A673 (cell line): ENCODE results near the gene VRK2. TPM values are rescaled to one million over a fixed set of nuclear protein-coding genes. Genes with fewer than 3 reads are reported as not detected.
"Not testable (repeated sequence)": the region's sequence is repeated elsewhere in the genome, so short reads cannot be mapped to it uniquely, and the experiment has no call there.

Source experiments
- BruUV-seq: library from RNA; stranded (reverse); fragments of 400-500 nt; replicated peaks from 2 replicates; lab custom pipeline; 2021; lab: Mats Ljungman, UMichigan
- CTCF ChIA-PET: fragments of 300-600 bp; sonication (Branson Sonifier 250); formaldehyde crosslinking; loops from one replicate; lab custom pipeline; 2022; ENCODE audit warnings: antibody characterized with exemption; lab: Charles Lee
- POLR2A ChIA-PET: fragments of 300-600 bp; sonication (Branson Sonifier 250); formaldehyde crosslinking; loops from one replicate; lab custom pipeline; 2022; ENCODE audit warnings: antibody characterized with exemption; ENCODE audit not compliant: low non-redundant PET; lab: Charles Lee
- DNase-seq: peaks from one replicate; pipeline ENCODE4 v3.0.0-alpha.2; 2015; ENCODE audit warnings: low spot score
- H3K27ac ChIP-seq: fragments of 200-600 bp; sonication (generic); 2 replicates; pipeline ENCODE4 v1.5.1; 2016; ENCODE audit warnings: mixed run types, low read depth, mild to moderate bottlenecking, mixed read lengths, antibody characterized with exemption, low read length; ENCODE audit not compliant: poor library complexity, severe bottlenecking
- H3K27me3 ChIP-seq: fragments of 200-600 bp; sonication (generic); replicated peaks from 2 replicates; pipeline ENCODE4 v1.6.1; 2017; ENCODE audit warnings: mixed run types, low read depth, mild to moderate bottlenecking, mixed read lengths, antibody characterized with exemption, low read length; ENCODE audit not compliant: insufficient read depth, poor library complexity
- H3K36me3 ChIP-seq: fragments of 200-600 bp; sonication (generic); 2 replicates; pipeline ENCODE4 v1.6.1; 2016; ENCODE audit warnings: mixed run types, mild to moderate bottlenecking, mixed read lengths, antibody characterized with exemption, low read length; ENCODE audit not compliant: insufficient read depth, poor library complexity, severe bottlenecking
- H3K4me1 ChIP-seq: fragments of 200-600 bp; sonication (generic); 2 replicates; pipeline ENCODE4 v1.6.1; 2017; ENCODE audit warnings: mixed run types, mild to moderate bottlenecking, mixed read lengths, antibody characterized with exemption, low read length; ENCODE audit not compliant: insufficient read depth, poor library complexity, severe bottlenecking
- H3K4me3 ChIP-seq: fragments of 200-600 bp; sonication (generic); 2 replicates; pipeline ENCODE4 v1.5.1; 2016; ENCODE audit warnings: low read depth, mixed run types, mild to moderate bottlenecking, mixed read lengths, low read length; ENCODE audit not compliant: poor library complexity, severe bottlenecking
- H3K9me3 ChIP-seq: fragments of 200-600 bp; sonication (generic); 2 replicates; pipeline ENCODE4 v1.6.1; 2016; ENCODE audit warnings: mixed run types, low read depth, mild to moderate bottlenecking, mixed read lengths, antibody characterized with exemption, low read length; ENCODE audit not compliant: poor library complexity, severe bottlenecking
- EZH2 ChIP-seq: fragments of 200-600 bp; sonication (generic); IDR thresholded peaks from 2 replicates; pipeline ENCODE4 v1.6.1; 2017; ENCODE audit warnings: borderline replicate concordance, low read depth, mild to moderate bottlenecking, mixed read lengths, antibody characterized with exemption, low read length; ENCODE audit not compliant: poor library complexity, severe bottlenecking
- intact Hi-C: fragments of 100-400 bp; cut with micrococcal nuclease; formaldehyde crosslinking; loops from one replicate; pipeline ENCODE4 v1.10.0; 2022; ENCODE audit not compliant: unreplicated experiment
- total RNA-seq: library from RNA; stranded (reverse); gene quantifications from 2 replicates; pipeline ENCODE4 v1.2.3, GENCODE V29; 2021
- TF ChIP-seq, protein P1 (sequence below): fragments of 300-800, 200-600 bp; sonication (generic); conservative IDR thresholded peaks from 2 replicates; pipeline ENCODE4 v1.5.1; 2017; ENCODE audit warnings: low read depth, mild to moderate bottlenecking, antibody characterized with exemption, low read length, moderate library complexity, mixed read lengths

VRK2 gene
- total RNA-seq, 1 experiment from 2014 or later, result 16.1 TPM

DNA sequence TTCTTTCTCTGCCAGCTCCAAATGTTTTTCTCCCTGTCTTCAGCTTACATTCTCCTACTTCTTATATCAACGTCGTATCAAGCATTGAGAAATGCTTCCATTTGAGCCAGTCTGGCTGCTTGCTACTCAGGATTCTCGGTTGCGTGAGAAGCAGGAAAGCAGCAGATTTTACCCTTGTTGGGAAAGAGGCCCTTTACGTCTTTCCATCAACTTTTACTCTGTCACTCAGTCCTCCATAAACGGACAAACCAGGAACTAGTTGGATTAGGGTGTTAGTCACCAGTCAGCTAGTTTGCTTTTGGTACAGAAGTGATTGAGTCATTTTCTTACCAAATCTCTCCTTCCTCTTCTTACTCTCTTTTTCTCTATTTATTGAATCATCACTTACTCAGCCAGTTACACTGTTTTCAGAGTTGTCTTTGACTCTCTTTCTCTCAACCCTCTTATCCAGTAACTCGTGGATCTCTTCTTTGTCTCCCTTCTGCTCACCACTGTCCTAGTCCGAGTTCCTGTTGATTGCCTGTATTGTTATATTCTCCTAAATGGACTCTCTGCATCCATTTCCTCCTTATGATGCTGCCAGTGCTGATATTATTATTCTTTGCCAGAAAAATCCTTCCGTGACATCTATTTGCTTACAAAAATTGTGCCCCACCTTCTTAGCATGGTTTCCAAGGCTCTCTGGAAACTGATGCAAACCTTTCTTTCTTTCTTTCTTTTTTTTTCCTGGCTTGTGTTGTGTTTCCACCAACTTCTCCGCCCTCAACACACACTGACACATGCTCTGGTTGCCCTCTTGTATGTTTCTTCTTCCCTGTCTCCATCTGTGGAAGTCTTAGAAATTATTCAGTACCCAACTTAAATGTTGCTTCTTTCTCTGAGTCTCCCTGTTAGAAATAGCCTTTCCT, 61.5 kb downstream of the VRK2 start:
- Histone ChIP-seq H3K4me1 (no peaks in the 10 kb centered on the region), H3K4me3 (no peak overlapping the region), H3K36me3 (no peaks in the 10 kb centered on the region), H3K27ac (no peak overlapping the region), H3K9me3 (no peaks in the 10 kb centered on the region), H3K27me3 (no peaks in the 10 kb centered on the region)
- ChIA-PET POLR2A (no interaction called here), CTCF (no interaction called here)
- BruUV-seq, result no TSS peak
- no peak for DNase-seq
- intact Hi-C loops, result no loop called here
- TF ChIP-seq, protein P1, sequence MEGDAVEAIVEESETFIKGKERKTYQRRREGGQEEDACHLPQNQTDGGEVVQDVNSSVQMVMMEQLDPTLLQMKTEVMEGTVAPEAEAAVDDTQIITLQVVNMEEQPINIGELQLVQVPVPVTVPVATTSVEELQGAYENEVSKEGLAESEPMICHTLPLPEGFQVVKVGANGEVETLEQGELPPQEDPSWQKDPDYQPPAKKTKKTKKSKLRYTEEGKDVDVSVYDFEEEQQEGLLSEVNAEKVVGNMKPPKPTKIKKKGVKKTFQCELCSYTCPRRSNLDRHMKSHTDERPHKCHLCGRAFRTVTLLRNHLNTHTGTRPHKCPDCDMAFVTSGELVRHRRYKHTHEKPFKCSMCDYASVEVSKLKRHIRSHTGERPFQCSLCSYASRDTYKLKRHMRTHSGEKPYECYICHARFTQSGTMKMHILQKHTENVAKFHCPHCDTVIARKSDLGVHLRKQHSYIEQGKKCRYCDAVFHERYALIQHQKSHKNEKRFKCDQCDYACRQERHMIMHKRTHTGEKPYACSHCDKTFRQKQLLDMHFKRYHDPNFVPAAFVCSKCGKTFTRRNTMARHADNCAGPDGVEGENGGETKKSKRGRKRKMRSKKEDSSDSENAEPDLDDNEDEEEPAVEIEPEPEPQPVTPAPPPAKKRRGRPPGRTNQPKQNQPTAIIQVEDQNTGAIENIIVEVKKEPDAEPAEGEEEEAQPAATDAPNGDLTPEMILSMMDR, result no peak
- no peak for TF ChIP-seq EZH2

DNA sequence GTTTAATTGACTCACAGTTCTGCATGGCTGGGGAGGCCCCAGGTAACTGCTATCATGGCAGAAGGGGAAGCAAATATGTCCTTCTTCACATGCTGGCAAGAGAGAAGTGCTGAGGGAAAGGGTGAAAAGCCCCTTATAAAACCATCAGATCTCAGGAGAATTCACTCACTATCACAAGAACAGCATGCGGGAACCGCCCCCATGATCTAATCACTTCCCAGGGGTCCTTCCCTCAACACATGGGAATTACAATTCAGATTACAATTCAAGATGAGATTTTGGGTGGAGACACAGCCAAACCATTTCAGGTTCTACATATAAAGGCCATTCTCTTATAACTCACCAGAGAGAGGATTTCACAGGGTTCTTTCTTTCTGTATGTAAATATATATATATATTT, 62.9 kb downstream of the VRK2 start:
- Histone ChIP-seq H3K27me3 (no peaks in the 10 kb centered on the region), H3K27ac (no peak overlapping the region), H3K9me3 (no peaks in the 10 kb centered on the region), H3K36me3 (no peaks in the 10 kb centered on the region), H3K4me1 (no peaks in the 10 kb centered on the region), H3K4me3 (no peak overlapping the region)
- intact Hi-C loops, result no loop called here
- TF ChIP-seq, protein P1, result no peak
- no peak for TF ChIP-seq EZH2
- ChIA-PET CTCF (no interaction called here), POLR2A (no interaction called here)
- BruUV-seq, result no TSS peak
- DNase-seq, result peak; percentile 48

DNA sequence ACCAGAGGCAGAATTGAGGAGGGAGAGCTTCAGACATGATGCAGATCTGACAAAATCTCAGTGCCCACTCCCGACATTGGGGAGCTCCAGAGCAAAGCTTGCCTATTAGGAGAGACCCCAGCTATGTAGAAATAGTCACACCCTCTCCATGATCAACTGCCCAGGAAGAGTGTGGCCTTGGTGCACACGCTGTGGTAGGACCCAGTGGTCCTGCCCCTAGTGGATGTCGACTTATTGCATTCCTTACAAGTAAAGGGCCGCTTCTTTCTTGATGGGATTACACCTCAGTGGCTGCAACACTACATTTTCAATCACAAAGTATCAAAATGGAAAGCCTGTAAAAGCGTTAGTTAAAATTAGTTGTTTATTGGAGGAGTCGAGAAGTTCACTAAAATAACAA, 64.2 kb downstream of the VRK2 start:
- no peaks in the 10 kb centered on the region for H3K27me3 ChIP-seq
- H3K36me3 ChIP-seq, result no peaks in the 10 kb centered on the region
- H3K4me3 ChIP-seq, result no peak overlapping the region
- no peaks in the 10 kb centered on the region for H3K9me3 ChIP-seq
- POLR2A ChIA-PET, result no interaction called here
- no TSS peak for BruUV-seq
- intact Hi-C loops, result no loop called here
- no peak overlapping the region for H3K27ac ChIP-seq
- H3K4me1 ChIP-seq, result no peaks in the 10 kb centered on the region
- CTCF ChIA-PET, result no interaction called here
- DNase-seq, result no peak
- no peak for TF ChIP-seq EZH2
- TF ChIP-seq, protein P1, result 0 out of 2 replicates have a peak, but pooled peaks have one; percentile 19

DNA sequence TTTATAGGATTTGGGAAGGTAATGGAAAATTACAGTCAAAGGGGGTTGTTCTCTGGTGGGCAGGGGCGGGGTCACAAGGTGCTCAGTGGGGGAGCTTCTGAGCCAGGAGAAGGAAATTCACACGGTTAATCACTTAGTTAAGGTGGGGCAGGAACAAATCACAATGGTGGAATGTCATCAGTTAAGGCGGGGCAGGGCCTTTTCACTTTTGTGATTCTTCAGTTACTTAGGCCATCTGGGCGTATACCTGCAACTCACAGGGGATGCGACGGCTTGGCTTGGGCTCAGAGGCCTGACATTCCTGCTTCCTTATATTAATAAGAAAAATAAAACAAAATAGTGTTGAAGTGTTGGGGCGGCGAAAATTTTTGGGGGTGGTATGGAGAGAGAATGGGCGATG, 67.0 kb downstream of the VRK2 start:
- DNase-seq, result not testable (repeated sequence)

More for the DNA sequence above, 67.0 kb downstream of the VRK2 start:
- CTCF ChIA-PET, H3K27ac ChIP-seq, H3K9me3 ChIP-seq, H3K36me3 ChIP-seq, POLR2A ChIA-PET, H3K27me3 ChIP-seq, intact Hi-C loops, H3K4me1 ChIP-seq, H3K4me3 ChIP-seq, BruUV-seq: not testable (repeated sequence)
